Cardiac muscle cell (in vitro differentiated cells and primary cell): Measurements from ENCODE around the gene PFKL. TPM values are rescaled to one million over a fixed set of nuclear protein-coding genes. Genes with fewer than 3 reads are reported as not detected.

Source experiments
- DNase-seq, 2 donors: peaks; one replicate each; pipeline versions ENCODE4 v3.0.0 to v3.0.0-alpha.2; 2010 to 2017; ENCODE audit warnings: low read depth in 1 of 2, low spot score in 1 of 2
- H3K27ac ChIP-seq: fragments of 200-600 bp; sonication (generic); 2 replicates; pipeline ENCODE4 v1.5.1; 2016
- H3K27me3 ChIP-seq: fragments of 200-600 bp; sonication (generic); 2 replicates; pipeline ENCODE4 v1.6.0; 2016; ENCODE audit warnings: control low read depth
- H3K36me3 ChIP-seq: fragments of 200-600 bp; sonication (generic); 2 replicates; pipeline ENCODE4 v1.5.1; 2016; ENCODE audit warnings: control low read depth
- H3K4me1 ChIP-seq: fragments of 200-600 bp; sonication (generic); 2 replicates; pipeline ENCODE4 v1.8.1; 2017; ENCODE audit warnings: low read depth, mild to moderate bottlenecking, mixed run types
- H3K4me3 ChIP-seq: fragments of 200-600 bp; sonication (generic); 2 replicates; pipeline ENCODE4 v1.5.1; 2016; ENCODE audit warnings: mild to moderate bottlenecking
- H3K9me3 ChIP-seq: fragments of 200-600 bp; sonication (generic); 2 replicates; pipeline ENCODE4 v1.5.1; 2017; ENCODE audit warnings: low read depth, mild to moderate bottlenecking, control low read depth
- CTCF ChIP-seq: IDR thresholded peaks from 2 replicates; pipeline ENCODE4 v1.5.1; 2012; ENCODE audit warnings: low read depth, mild to moderate bottlenecking, low read length
- polyA plus RNA-seq: library from polyadenylated mRNA; unstranded; fragments of >200 nt; fragmentation: Nextera tagmentation; extraction: Ambion mirVana; gene quantifications from 2 replicates; pipeline ENCODE4 v1.2.1, GENCODE V29; 2016
- total RNA-seq: library from RNA; depleted of rRNA; stranded (reverse); fragments of >200 nt; gene quantifications from 2 replicates; pipeline ENCODE4 v1.2.3, GENCODE V29; 2016

Gene PFKL
- total and polyA plus RNA-seq, 2 experiments from 2014 or later, result 204 to 213 TPM

- no peak for TF ChIP-seq CTCF
- H3K4me1 ChIP-seq, result peaks cover 4% of the 10 kb centered on the region
- no peak overlapping the region for H3K27ac ChIP-seq
- DNase-seq, result no peak
- no peak overlapping the region for H3K4me3 ChIP-seq
- H3K36me3 ChIP-seq, result peaks cover 12% of the 10 kb centered on the region
- no peaks in the 10 kb centered on the region for H3K27me3 ChIP-seq
- H3K9me3 ChIP-seq, result no peaks in the 10 kb centered on the region
Observed at GRCh38 chr21:44318489-44319285, 18.8 kb downstream of the PFKL start.

- TF ChIP-seq CTCF, result no peak
- H3K27ac ChIP-seq, result no peak overlapping the region
- no peak overlapping the region for H3K4me3 ChIP-seq
- H3K27me3 ChIP-seq, result no peaks in the 10 kb centered on the region
- H3K9me3 ChIP-seq, result no peaks in the 10 kb centered on the region
- peaks cover 4% of the 10 kb centered on the region for H3K4me1 ChIP-seq
- H3K36me3 ChIP-seq, result peaks cover 9% of the 10 kb centered on the region
- DNase-seq, result no peak
Observed at GRCh38 chr21:44319407-44320065, 19.7 kb downstream of the PFKL start.

GRCh38 chr21:44320847-44321246 is 21.0 kb downstream of the PFKL start:
- no peak overlapping the region for H3K4me3 ChIP-seq
- no peaks in the 10 kb centered on the region for H3K27me3 ChIP-seq
- no peak for TF ChIP-seq CTCF
- H3K27ac ChIP-seq, result no peak overlapping the region
- H3K36me3 ChIP-seq, result peaks cover 12% of the 10 kb centered on the region
- no peak for DNase-seq
- peaks cover 4% of the 10 kb centered on the region for H3K4me1 ChIP-seq
- H3K9me3 ChIP-seq, result no peaks in the 10 kb centered on the region

- Histone ChIP-seq H3K27ac (no peak overlapping the region), H3K4me1 (peaks cover 4% of the 10 kb centered on the region), H3K27me3 (no peaks in the 10 kb centered on the region), H3K4me3 (no peak overlapping the region), H3K9me3 (no peaks in the 10 kb centered on the region), H3K36me3 (peaks cover 15% of the 10 kb centered on the region)
- no peak for TF ChIP-seq CTCF
- no peak for DNase-seq
Observed at GRCh38 chr21:44321846-44322450, 22.1 kb downstream of the PFKL start.

GRCh38 chr21:44322621-44323325 is 22.9 kb downstream of the PFKL start:
- Histone ChIP-seq H3K4me3 (no peak overlapping the region), H3K36me3 (peaks cover 15% of the 10 kb centered on the region), H3K4me1 (no peaks in the 10 kb centered on the region), H3K27me3 (no peaks in the 10 kb centered on the region), H3K27ac (no peak overlapping the region), H3K9me3 (no peaks in the 10 kb centered on the region)
- no peak for TF ChIP-seq CTCF
- DNase-seq, result no peak
